ENCODE results near the gene CAMKK2.
"Not testable (repeated sequence)": the region's sequence is repeated elsewhere in the genome, so short reads cannot be mapped to it uniquely, and the experiment has no call there.

The CAMKK2 gene

DNA sequence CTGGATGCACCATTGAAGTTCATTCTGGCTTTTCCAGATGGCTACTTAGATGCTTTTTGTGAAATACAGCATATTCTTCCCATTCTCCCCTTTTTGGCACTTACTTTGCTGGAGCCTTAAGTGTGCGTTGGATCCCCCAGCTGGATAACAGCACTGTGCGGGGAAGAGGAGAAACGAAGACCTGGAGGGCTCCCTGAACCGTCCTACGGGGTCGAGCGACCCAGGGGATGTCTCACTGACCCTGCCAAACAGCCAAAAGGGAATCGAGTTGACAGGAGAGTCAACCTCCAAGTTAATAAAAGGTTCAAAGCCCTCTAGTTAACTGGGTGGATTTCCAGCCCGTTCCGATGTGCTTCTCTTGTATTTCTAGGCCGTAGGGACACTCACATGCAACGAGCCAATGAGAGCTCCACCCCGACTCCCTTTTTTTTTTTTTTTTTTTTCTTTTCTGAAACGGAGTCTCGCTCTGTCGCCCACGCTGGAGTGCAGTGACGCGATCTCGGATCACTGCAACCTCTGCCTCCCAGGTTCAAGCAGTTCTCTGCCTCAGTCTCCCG is 1.0 kb upstream of the CAMKK2 start:
- DNase-seq, result peak in 1 of 2 experiments; percentile 47

DNA sequence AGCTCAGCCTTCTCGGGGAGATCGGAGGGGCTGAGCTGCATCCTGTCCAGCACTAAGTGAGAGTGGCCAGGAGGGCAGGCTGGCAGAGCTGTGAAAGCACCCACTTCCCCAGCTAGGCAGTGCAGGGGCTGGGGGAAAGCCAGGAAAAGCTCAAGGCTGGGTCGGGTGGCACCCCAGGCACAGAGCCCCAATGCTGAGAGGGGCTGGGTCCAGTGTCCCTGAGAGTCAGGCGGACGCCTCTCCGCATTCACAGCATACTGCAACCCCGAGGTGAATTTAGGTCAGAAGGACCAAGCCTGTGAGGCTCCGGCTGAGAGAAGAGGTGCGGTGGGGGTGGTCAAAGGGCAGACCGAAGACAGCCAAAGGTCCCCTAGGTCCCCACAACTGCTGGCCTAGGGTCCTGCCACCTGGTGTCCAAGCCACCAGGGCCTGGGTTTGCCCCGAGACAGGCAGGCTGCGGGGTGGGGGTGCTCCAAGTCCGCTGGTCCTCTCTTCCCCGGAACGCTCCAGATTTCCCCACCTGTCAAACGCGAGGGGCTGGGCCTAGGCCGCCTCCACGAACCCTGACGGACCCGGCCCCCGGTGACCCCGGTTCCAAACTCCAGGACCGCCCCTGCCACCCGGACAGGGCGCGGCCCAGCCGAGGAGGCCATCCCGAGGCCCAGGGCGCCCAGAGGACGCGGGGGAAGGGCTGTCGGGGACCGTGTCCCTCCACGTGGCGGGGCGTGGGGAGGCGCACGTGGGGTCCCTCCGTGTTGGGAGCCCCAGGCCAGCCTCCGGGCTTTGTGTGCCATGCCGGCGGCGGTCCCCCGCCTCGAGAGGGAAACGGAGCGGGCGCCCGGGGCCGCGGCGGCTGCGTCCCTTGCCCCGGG is 527 bp downstream of the CAMKK2 start:
- peak in 1 of 2 experiments; percentile 60 for DNase-seq

DNA sequence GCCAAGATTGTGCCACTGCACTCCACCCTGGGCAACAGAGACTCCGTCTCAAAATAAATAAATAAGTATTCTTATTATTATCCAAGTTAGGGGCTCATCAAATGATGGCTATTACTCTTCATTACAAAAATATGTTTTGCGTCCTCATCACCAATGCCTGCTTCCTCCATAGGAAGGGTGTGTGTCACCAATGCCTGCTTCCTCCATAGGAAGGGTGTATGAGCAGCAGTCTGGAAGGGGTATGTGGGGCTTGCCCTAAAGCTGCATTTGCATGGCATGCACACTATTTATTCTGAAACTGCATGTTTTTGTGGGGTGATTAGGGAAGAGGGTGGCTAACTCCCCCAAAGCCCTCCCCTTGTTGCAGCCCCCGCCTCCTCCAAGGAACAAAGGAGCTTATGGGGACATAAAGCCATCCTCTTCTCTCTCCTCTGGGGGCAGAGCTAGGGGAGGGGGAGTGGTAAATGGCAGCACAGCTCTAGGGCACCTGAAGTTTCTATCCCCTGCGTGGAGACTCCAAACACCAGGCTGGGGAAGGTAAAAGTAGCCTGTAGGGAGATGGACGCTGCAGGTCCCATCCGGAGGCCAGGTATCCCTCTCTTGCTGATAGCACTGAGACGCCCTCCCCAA is 1.3 kb downstream of the CAMKK2 start:
- peak in 1 of 2 experiments; percentile 54 for DNase-seq

DNA sequence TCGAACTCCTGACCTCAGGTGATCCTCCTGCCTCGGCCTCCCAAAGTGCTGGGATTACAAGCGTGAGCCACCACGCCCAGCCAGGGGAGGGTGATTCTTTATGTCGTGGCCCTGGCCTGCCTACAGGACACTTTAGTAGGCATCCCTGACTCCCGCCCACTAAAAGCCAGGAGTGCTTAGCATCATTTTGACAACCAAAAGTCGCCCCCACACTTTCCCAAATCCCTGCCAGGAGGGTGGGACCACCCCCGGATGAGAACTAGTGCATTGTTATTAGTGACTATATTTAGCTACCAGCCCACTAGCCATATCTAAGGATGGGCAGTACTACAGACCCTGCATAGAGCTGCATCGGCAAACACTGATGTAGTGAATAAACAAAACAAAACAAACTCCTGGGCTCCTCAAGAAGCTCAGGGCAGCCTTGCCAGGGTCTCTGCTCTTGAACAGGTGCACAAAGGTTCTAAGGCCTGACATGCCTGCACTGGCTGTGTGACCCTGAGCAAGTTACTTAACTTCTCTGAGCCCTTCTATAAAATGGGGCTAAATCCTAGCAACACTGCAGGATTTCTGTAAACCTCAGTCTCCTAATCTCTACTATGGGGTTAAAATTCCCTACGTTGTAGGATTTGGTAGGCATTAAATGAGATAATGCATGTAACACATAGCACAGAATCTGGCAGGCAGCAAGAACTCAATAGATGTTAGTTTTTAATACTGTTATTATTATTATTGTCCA is 2.2 kb downstream of the CAMKK2 start:
- no peak for DNase-seq

DNA sequence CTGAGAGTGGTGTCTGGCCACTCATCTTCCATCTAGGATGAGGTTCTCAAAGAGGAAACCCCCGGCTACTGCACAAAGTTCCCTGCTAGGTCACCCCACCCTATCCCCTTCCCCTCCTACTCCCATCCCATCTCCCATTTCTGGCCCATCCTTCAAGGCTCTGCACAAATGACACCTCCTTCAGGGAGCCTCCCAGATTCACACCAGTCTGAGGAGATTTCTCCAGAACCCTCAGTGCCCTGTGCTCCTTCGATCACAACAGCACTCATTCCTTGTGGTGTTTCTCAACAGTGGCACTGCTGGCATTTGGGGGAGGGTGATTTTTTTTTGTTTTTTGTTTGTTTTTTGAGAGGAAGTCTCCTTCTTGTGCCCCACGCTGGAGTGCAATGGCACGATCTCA is 2.9 kb downstream of the CAMKK2 start:
- no peak for DNase-seq

DNA sequence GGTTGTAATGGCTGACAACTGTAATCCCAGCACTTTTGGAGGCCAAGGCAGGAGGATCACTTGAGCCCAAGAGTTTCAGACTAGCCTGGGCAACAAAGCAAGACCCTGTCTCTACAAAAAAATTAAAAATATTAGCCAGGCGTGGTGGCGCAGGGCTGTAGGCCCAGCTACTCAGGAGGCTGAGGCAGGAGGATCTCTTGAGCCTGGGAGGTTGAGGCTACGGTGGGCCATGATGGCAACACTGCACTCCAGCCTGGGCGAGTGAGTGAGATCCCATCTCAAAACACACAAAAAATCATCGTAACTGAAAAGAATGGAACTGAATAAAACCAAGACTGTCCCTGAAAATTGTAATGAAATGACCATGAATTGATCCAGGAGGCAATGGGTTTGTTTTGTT is 6.1 kb downstream of the CAMKK2 start:
- DNase-seq, result no peak

DNA sequence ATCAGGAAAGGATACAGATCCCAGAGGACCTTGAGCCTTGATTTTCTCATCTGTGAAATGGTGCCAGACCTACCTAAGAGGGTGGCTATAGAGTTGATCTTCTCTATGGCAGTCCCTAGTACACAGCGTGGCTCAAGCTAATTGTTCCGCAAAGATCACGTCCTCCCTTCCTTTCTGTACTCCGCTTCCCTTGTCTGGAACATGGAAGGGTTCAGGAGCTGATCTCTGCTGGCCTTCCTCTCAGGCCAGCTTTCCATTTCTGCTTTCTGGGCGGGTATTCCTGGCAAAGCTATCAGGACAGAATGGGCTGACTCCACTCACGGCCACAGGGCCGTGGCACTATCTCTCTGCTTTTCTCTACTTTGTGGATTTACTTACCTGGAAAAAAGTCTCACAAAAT is 6.5 kb downstream of the CAMKK2 start:
- no peak for DNase-seq

DNA sequence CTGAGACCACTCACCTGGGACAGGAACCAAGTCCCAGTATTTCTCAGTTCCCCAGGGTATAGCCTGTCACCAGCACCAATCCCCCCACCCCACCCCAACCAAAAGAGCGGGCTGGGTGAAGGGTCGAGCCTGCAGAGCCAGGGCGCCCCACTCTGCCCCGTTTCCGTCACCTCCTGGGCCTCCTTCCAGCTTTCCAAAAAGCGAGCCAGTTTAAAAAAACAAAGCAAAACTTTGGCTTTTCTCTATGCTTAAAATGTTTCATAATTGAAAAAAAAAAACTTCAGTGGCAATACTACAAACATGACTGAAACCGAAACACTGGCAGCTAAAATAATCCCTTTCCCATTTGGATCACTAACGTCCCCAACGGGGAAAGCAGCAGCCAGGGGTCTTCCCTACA is 7.5 kb downstream of the CAMKK2 start:
- no peak for DNase-seq

DNA sequence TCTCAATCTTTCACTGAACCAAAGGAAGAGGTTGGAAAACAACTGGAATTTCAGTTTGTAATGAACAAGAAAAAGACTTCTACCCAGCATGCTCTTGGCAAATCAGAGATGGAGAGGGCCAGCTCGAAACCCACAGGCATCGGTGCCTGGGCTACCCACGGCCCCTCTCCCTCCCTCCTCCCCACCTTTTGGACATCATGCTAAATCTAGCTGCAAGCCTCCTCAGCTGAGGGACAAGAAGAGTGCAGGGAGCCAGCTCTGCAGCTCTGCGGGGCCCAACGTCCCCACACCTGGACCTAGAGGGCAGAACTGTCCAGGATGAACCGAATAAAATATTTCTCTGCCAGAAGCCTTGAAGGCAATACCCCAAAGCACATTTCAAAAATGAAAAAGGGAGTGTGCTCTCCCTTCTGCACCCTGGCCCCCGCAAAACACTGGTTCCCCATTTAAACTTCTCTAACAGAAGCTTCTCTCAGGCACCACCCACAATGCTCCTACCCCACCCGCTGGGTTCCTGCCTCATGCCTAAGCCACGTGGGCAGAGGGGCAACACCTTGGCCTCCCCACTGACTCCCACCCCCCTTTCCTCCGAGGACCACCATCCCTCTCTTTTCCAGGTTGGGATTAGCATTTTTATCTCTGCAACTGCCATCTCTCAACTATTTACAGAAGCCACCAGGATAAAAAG is 8.2 kb downstream of the CAMKK2 start:
- no peak for DNase-seq

DNA sequence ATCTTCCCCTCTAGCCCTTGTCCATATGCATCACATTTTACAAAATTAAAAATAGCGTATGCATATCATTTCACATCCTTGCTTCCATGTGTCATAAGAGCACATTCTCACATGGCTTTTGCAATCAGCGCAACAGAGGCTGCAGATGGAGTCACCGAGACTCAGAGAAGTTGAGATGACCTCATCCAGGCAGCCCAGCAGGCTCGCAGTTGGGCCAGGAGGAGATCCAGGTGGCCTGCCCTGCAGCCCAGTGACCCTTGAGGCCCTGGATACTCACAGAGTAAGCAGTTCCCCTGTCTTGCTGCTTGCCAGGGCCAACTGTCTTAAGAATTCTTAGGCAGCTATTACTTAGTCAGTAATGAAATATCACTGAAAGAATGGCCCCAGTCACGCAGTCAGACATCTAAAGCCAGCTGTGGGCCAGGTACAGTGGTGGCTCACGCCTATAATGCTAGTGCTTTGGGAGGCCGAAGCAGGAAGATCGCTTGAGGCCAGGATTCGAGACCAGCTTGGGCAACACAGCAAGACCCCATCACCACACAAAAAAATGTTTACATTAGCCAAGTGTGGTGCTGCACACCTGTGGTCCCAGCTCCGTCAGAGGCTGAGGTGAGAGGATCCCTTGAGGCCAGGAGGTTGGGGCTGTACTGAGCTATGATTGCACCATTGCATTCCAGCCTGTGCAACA is 9.1 kb downstream of the CAMKK2 start:
- DNase-seq, result no peak

DNA sequence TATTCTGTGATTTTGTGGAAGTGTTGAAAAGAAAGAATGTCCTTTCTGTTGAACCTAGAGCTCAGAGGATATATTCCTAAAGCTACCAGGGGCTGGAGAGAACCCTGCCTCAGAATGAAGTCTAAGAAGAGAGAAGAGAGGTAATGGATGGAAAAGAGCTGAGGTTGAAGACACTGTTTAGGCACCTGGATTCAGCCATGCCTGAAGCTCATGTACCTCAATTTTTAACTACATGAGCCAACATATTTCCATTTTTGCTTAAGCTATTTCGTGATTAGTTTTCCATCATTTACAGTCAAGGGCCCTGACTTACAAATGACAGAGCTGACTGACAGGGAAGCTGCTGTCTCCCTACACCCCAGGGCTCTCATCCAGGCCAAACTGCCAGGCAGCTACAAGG is 10.7 kb downstream of the CAMKK2 start:
- no peak for DNase-seq

DNA sequence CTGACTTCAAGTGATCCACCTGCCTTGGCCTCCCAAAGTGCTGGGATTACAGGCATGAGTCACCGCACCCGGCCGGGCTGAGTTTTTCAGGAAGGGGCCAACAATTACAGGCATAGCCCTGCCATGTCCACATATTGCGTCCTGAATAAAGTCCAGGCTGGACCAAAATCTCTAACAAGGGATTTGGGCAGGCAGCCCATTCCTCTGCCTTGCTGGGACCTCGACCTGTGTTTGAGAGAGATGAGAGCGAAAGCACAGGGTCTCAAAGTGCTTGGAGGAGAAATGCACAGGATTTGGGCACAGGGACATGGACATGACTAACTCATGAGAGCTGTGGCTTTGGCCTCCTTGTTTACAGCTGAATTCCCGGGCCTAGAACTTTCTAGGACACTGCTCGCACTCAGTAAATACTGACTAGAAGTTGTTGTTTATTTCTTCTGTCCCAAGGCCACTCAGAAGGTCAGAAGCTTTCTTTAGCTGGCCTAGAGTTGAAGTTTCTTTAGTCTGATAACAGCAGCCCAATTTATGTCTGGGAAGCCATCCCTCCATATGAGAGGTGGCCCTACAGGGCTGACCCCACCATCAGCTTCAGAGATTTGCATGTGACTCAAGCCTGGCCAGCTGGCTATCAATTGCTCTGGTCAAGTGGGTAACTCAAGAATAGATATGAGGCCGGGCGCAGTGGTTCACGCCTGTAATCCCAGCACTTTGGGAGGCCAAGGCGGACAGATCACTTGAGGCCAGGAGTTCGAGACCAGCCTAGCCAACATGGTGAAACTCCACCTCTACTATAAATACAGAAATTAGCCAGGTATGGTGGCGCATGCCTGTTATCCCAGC is 11.7 kb downstream of the CAMKK2 start:
- no peak for DNase-seq

DNA sequence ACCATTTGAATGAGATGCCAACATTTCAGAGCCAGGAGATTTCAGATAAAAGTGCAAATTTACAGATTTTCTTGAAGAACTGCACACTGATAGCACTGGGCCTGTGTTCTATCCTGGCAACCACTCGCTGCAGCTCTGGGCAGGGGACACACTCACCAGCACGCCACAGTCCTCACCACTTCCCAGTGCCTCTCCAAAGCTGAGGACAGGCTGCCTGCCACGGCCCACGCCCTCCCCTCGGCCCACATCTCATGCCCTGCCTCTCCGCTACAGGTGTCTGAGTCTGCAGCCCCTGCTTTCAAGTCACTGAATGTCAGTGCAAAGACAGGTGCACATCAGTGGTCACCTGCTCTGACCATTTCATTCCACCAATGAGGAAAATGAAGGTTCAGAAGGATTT is 12.7 kb downstream of the CAMKK2 start:
- DNase-seq, result no peak

DNA sequence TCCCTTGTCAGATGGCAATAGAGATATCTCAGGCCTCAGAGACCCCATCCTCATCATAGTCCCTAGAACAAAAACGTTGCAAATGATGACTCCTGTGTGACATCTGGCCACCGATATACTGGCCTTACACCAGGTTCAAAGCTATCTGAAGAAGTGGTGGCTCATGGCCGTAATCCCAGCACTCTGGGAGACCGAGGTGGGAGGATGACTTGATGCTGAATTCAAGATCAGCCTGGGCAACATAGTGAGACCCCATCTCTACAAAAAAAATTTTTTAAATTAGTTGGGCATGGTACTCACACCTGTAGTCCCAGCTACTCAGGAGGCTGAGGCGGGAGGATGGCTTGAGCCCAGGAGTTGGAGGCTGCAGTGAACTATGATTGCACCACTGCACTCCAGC is 13.1 kb downstream of the CAMKK2 start:
- no peak for DNase-seq

DNA sequence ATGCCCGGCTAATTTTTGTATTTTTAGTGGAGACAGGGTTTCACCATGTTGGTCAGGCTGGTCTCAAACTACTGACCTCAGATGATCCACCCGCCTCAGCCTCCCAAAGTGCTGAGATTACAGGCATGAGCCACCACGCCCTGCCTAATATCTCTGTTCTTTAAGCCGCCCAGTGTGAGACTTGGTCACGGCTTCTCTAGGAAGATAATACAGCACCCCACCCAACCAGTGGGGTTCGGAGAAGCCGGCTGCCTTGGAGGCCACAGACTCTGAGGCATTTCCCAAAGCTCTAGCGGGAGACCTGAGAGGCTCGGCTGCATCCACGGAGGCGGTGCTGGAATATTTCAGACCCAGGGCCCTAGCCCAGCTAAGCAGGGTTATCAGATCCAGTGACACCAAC is 13.6 kb downstream of the CAMKK2 start:
- not testable (repeated sequence) for DNase-seq

DNA sequence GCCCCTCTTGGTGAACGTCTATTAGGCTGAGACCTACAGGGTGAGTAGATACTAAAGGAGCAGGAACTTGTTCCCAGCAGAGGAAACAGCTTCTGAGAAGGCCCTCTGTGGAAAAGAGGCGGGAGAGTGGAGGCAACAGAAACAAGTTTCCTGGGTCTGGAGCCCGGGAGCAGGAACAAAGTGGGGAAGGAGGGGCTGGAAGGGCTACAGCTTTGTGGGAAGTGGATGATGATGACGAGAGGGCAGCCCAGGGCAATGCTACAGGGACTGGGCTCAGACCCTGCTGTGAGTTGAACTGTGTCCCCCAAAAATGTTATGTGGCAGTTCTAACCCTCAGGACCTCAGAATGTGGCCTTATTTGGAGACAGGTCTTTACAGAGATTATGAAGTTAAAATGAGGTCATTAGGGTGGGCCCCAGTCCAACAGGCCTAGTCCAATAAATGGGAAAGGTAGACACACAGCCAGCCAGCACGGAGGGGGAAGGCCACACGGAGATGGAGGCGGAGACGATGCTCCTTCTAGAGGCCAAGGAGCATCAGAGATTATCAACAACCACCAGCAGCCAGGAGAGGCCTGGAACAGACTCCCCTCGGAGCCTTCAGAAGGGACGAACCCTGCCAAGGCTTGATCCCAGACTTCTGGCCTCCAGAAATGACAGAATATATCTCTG is 14.3 kb downstream of the CAMKK2 start:
- no peak for DNase-seq

DNA sequence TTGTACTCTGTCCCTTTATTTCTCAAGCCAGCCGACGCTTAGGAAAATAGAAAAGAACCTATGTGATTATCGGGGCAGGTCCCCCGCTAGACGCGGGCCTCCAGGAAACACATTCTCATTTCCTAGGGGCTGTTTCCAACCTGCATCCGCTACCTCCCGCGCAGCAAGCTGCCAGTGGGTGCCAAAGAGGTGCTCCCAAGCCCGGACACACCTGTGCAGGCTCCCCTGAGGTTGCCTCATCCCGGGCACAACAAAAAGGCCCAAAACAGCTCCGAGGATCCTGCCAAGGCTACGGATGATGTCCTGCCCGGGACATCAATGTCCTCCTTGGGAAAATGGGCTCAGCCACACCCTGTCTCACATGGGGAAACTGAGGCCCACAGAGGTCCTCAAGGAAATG is 15.4 kb downstream of the CAMKK2 start:
- not testable (repeated sequence) for DNase-seq

DNA sequence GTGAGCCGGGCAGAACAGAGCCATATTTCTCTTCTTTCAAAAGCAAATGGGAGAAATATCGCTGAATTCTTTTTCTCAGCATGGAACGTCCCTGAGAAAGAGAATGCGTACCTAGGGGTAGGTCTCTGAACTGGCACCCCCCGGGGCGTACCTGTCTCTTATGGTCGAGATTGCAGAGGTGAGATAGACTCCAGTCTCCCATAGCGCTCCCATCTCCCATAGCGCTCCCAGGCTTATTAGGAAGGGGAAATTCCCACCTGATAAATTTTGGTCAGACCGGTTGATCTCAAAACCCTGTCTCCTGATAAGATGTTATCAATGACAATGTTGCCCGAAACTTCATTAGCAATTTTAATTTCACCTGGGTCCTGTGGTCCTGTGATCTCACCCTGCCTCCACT is 16.0 kb downstream of the CAMKK2 start:
- not testable (repeated sequence) for DNase-seq

DNA sequence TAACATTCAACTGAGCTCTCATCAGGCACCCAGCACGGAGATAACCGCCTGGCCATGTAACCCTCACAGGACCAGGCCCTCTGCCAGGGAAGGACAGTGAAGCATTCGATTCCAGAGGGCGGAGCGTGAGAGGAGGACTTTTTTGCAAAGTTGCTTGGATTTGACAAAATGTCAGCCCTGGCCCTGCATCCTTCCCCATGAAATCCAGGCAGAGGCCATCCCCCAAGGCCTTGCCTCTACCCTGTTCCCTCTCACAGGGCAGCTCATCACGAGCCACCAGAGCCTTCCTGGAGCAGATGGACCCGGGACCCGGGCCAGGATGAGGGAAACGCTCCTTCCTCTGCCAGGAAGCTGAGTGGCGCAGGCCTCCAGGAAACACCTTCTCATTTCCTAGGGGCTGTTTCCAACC is 17.0 kb downstream of the CAMKK2 start:
- DNase-seq, result no peak

DNA sequence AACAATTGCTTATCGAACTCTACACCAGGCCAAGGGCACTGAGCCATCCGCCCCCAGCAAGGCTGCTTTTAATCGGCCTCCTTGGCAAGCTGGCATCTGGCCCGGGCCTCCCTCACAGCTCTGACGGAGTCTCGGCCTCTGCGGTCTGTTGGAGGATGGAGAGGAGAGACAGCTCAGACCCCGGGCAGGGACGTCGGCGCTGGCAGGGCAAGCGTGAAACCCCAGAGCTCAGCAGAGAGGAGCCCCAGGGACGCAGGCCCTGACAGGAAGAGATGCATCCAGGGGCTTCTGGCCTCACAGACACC is 17.5 kb downstream of the CAMKK2 start:
- DNase-seq, result no peak

Data from NCI-H526 (cell line).